Measurements from ENCODE around the gene POP7. TPM values are rescaled to one million over a fixed set of nuclear protein-coding genes. Genes with fewer than 3 reads are reported as not detected.
"Not testable (repeated sequence)": the region's sequence is repeated elsewhere in the genome, so short reads cannot be mapped to it uniquely, and the experiment has no call there.

Gene POP7
- total RNA-seq (10 to 100 TPM; 28.4 to 44.4 (median 39.4) TPM), polyA plus RNA-seq (100 to 1,000 TPM in 1 of 3 donors, 10 to 100 TPM in 2; 74.1 to 129 (median 86.0) TPM)
- long read RNA-seq, donor 1, transcript POP7-201 (2 exons, 927 nt) = major isoform, 32 of 38 reads
- long read RNA-seq, donor 1, partial matches to known transcripts = 0 of 38 reads
- long read RNA-seq, donor 1, other reads (novel, unspliced or antisense) = 6 of 38 reads
- long read RNA-seq, donor 2, transcript POP7-201 (2 exons, 927 nt) = major isoform, 37 of 39 reads
- long read RNA-seq, donor 2, partial matches to known transcripts = 0 of 39 reads
- long read RNA-seq, donor 2, other reads (novel, unspliced or antisense) = 2 of 39 reads

GRCh38 chr7:100705753-100706671 is at the start of gene POP7:
POP7 (plus strand) TSS chr7:100706121; CDS start chr7:100706831, 710 bp downstream.
- H3K9me3 ChIP-seq = no peaks in the 10 kb centered on the region
- WGBS, 3 donors = 0 to 1% (median 0%) methylated on average over 77 to 86 of the region's 86 CpGs
- ATAC-seq = peak; percentile 99
- peaks cover 13% of the 10 kb centered on the region for H3K4me1 ChIP-seq
- intact Hi-C loops (cut with DNase I) = loop anchor here in 1 of 2 donors (2.0 to 5.0 kb wide), 2 partner anchors 146 to 353 kb away; partner anchors contain the start of gene SLC12A9
- no peaks in the 10 kb centered on the region for H3K27me3 ChIP-seq (ENCODE audit: insufficient read depth in 3 of 3, low read length in 2 of 3)
- H3K4me3 ChIP-seq = peak within 1 kb of the TSS; percentile 80
- peak; percentile 99 to 100 for DNase-seq
- H3K27ac ChIP-seq = peak within 1 kb of the TSS; percentile 89
- TF ChIP-seq, protein P1, sequence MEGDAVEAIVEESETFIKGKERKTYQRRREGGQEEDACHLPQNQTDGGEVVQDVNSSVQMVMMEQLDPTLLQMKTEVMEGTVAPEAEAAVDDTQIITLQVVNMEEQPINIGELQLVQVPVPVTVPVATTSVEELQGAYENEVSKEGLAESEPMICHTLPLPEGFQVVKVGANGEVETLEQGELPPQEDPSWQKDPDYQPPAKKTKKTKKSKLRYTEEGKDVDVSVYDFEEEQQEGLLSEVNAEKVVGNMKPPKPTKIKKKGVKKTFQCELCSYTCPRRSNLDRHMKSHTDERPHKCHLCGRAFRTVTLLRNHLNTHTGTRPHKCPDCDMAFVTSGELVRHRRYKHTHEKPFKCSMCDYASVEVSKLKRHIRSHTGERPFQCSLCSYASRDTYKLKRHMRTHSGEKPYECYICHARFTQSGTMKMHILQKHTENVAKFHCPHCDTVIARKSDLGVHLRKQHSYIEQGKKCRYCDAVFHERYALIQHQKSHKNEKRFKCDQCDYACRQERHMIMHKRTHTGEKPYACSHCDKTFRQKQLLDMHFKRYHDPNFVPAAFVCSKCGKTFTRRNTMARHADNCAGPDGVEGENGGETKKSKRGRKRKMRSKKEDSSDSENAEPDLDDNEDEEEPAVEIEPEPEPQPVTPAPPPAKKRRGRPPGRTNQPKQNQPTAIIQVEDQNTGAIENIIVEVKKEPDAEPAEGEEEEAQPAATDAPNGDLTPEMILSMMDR (IDR thresholded peaks at IDR 0.05) = no peak
- peaks cover 0 to 19% of the 10 kb centered on the region in 2 donors for H3K36me3 ChIP-seq (ENCODE audit: insufficient read depth in 1 of 2, low read depth in 1 of 2)

DNA sequence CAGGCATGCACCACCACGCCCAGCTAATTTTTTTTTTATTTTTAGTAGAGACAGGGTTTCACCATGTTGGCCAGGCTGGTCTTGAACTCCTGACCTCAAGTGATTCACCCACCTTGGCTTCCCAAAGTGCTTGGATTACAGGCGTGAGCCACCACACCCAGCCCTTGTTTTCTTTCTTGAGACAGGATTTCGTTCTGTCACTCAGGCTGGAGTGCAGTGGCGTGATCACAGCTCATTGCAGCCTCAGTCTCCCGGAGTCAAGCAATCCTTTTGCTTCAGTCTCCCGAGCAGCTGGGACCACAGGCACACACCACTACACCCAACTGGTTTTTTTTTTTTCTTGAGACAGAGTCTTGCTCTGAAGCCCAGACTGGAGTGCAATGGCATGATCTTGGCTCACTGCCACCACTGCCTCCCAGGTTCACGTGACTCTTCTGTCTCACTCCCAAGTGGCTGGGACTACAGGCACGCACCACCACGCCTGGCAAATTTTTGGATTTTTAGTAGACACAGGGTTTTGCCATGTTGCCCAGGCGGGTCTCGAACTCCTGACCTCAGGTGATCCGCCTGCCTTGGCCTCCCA is 43.6 kb upstream of the POP7 start:
- ATAC-seq; intact Hi-C loops (cut with DNase I); H3K27ac ChIP-seq; H3K36me3 ChIP-seq (ENCODE audit: insufficient read depth in 1 of 2, low read depth in 1 of 2); H3K4me1 ChIP-seq; H3K4me3 ChIP-seq; H3K9me3 ChIP-seq: not testable (repeated sequence)
- 69 to 70% (median 69%) methylated on average over 12 of the region's 12 CpGs for WGBS, 3 donors
- peak in 1 of 2 donors; percentile 34 for DNase-seq
- peaks cover 0 to 23% (median 5%) of the 10 kb centered on the region in 3 donors for H3K27me3 ChIP-seq (ENCODE audit: insufficient read depth in 3 of 3, low read length in 2 of 3)

GRCh38 chr7:100665168-100665726 is 40.7 kb upstream of the POP7 start:
- no peaks in the 10 kb centered on the region for H3K4me1 ChIP-seq
- H3K9me3 ChIP-seq = no peaks in the 10 kb centered on the region
- no peak for ATAC-seq
- 92 to 96% (median 94%) methylated on average over 5 of the region's 5 CpGs for WGBS, 3 donors
- H3K4me3 ChIP-seq = no peak overlapping the region
- intact Hi-C loops (cut with DNase I) = no loop called here
- H3K27me3 ChIP-seq (ENCODE audit: insufficient read depth in 3 of 3, low read length in 2 of 3) = peaks cover 0 to 3% (median 2%) of the 10 kb centered on the region in 3 donors
- TF ChIP-seq, protein P1 (IDR thresholded peaks at IDR 0.05) = no peak
- no peaks in the 10 kb centered on the region for H3K36me3 ChIP-seq (ENCODE audit: insufficient read depth in 1 of 2, low read depth in 1 of 2)
- DNase-seq = no peak
- H3K27ac ChIP-seq = no peak overlapping the region

DNA sequence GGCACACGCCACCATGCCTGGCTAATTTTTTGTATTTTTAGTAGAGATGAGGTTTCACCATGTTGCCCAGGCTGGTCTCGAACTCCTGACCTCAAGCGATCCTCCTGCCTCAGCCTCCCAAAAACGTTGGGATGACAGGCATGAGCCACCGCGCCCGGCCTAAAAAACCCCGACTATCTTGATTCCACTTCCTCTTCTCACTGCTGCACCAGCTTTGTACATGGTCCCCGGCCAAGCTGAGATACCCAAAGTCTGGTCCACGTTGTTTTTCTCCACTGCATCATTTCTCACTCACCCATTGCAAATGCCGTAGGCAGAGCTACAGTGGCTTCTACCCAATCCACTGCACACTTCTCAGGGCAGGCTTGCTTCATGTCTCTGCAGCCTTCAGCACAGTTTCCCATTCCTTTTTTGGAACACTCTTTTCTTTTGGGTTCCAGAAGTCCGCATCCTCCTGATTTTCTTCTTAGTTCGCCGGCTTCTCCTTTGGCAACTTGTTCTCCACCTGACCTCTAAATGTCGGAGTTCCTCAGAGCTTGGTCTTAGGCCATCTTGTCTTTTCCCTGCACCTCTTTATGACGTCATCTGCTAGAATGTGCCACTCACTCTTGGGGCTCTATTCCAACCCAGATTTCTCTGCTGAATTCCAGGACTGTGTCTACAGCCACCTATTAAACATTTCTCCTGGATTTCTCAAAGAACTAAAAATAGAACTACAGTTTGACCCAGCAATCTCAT is 38.4 kb upstream of the POP7 start:
- no peaks in the 10 kb centered on the region for H3K9me3 ChIP-seq
- WGBS, 3 donors = 76 to 77% (median 76%) methylated on average over 16 of the region's 16 CpGs
- ATAC-seq = no peak
- no peak for DNase-seq
- TF ChIP-seq, protein P1 (IDR thresholded peaks at IDR 0.05) = no peak
- H3K4me3 ChIP-seq = no peak overlapping the region
- intact Hi-C loops (cut with DNase I) = no loop called here
- H3K36me3 ChIP-seq (ENCODE audit: insufficient read depth in 1 of 2, low read depth in 1 of 2) = no peaks in the 10 kb centered on the region
- no peak overlapping the region for H3K27ac ChIP-seq
- no peaks in the 10 kb centered on the region for H3K4me1 ChIP-seq
- no peaks in the 10 kb centered on the region for H3K27me3 ChIP-seq (ENCODE audit: insufficient read depth in 3 of 3, low read length in 2 of 3)
